HCT116 (cell line): ENCODE measurements around the gene HOXB7. TPM values are rescaled to one million over a fixed set of nuclear protein-coding genes. Genes with fewer than 3 reads are reported as not detected.

Source experiments
- ATAC-seq: fragments of 200-7000 bp; cut with Tn5 transposase; 2 replicates; pipeline ENCODE4 v1.9.1; 2020; ENCODE audit warnings: mild to moderate bottlenecking, moderate library complexity
- BruUV-seq: library from RNA; stranded (reverse); fragments of 400-500 nt; replicated peaks from 2 replicates; lab custom pipeline; 2021; lab: Mats Ljungman, UMichigan
- CTCF ChIA-PET: fragments of 300-600 bp; sonication (Branson Sonifier 250); formaldehyde crosslinking; loops from one replicate; lab custom pipeline; 2021; ENCODE audit warnings: antibody characterized with exemption; lab: Charles Lee
- POLR2A ChIA-PET: fragments of 300-600, 350-600 bp; sonication (Branson Sonifier 250); formaldehyde crosslinking; loops from one replicate; lab custom pipeline; 2021; ENCODE audit warnings: antibody characterized with exemption; lab: Charles Lee
- RAD21 ChIA-PET, 2 experiments: fragments of 300-600 bp; sonication (Branson Sonifier 250); formaldehyde crosslinking; loops; one replicate each; lab custom pipeline; 2023; ENCODE audit warnings: low total read pairs in 2 of 2; ENCODE audit not compliant: uncharacterized antibody in 2 of 2, unreplicated experiment in 2 of 2, low non-redundant PET in 1 of 2; lab: Charles Lee
- DNase-seq: peaks from one replicate; pipeline ENCODE4 v3.0.0-alpha.2; 2010; ENCODE audit warnings: low read depth, low spot score
- H2AFZ ChIP-seq: fragments of 200-600 bp; shearing (Covaris generic), sonication (generic); 2 replicates; pipeline ENCODE4 v1.6.1; 2017; ENCODE audit warnings: low read depth, mixed run types, mixed read lengths, antibody characterized with exemption, low read length; ENCODE audit not compliant: poor library complexity, severe bottlenecking
- H3K27ac ChIP-seq: 2 replicates; pipeline ENCODE4 v1.5.1; 2012; ENCODE audit warnings: low read depth, low read length
- H3K27me3 ChIP-seq: fragments of 200-600 bp; sonication (generic); 2 replicates; pipeline ENCODE4 v1.6.1; 2016; ENCODE audit warnings: mixed run types, low read length, mixed read lengths; ENCODE audit not compliant: insufficient read depth
- H3K36me3 ChIP-seq, 2 experiments: fragments of 200-500 bp in 1 of 2; fragments of 200-600 bp in 1 of 2; sonication (Bioruptor generic) in 1 of 2; sonication (generic) in 1 of 2; 2 replicates each; pipeline versions ENCODE4 v1.5.1 to v1.6.1; 2014 to 2016; ENCODE audit warnings: low read length in 2 of 2, inconsistent platforms in 1 of 2, mixed read lengths in 1 of 2, mixed run types in 1 of 2; ENCODE audit not compliant: insufficient read depth in 2 of 2, control insufficient read depth in 1 of 2
- H3K4me1 ChIP-seq, 2 experiments: fragments of 200-600 bp in 1 of 2; sonication (generic) in 1 of 2; 2 replicates each; pipeline versions ENCODE4 v1.5.1 to v1.6.1; 2012 to 2017; ENCODE audit warnings: low read length in 2 of 2, inconsistent platforms in 1 of 2, mild to moderate bottlenecking in 1 of 2, mixed read lengths in 1 of 2, mixed run types in 1 of 2, moderate library complexity in 1 of 2; ENCODE audit not compliant: insufficient read depth in 2 of 2, control insufficient read depth in 1 of 2
- H3K4me2 ChIP-seq: fragments of 200-600 bp; sonication (generic); 2 replicates; pipeline ENCODE4 v1.6.1; 2017; ENCODE audit warnings: mixed run types, low read length, mixed read lengths
- H3K4me3 ChIP-seq, 2 experiments: fragments of 200-600 bp in 1 of 2; sonication (generic) in 1 of 2; replicated peaks in 1 of 2; 2 replicates each; pipeline ENCODE4 v1.5.1; 2011 to 2016; ENCODE audit warnings: low read length in 2 of 2, control low read depth in 1 of 2, low read depth in 1 of 2, mild to moderate bottlenecking in 1 of 2, mixed read lengths in 1 of 2, mixed run types in 1 of 2
- H3K79me2 ChIP-seq: fragments of 200-600 bp; sonication (generic); 2 replicates; pipeline ENCODE4 v1.6.1; 2017; ENCODE audit warnings: mild to moderate bottlenecking, mixed run types, low read length, moderate library complexity, mixed read lengths; ENCODE audit not compliant: insufficient read depth
- H3K9ac ChIP-seq: fragments of 200-600 bp; sonication (generic); 2 replicates; pipeline ENCODE4 v1.6.1; 2016; ENCODE audit warnings: low read length, mixed read lengths
- H3K9me2 ChIP-seq: fragments of 200-600 bp; sonication (generic), shearing (Covaris generic); 2 replicates; pipeline ENCODE4 v1.6.1; 2017; ENCODE audit warnings: mixed run types, mild to moderate bottlenecking, moderate library complexity; ENCODE audit not compliant: insufficient read depth
- H3K9me3 ChIP-seq, 2 experiments: fragments of 200-500 bp in 1 of 2; fragments of 200-600 bp in 1 of 2; sonication (Bioruptor generic) in 1 of 2; sonication (generic) in 1 of 2; 2 replicates each; pipeline ENCODE4 v1.6.1; 2014 to 2017; ENCODE audit warnings: low read length in 2 of 2, mixed read lengths in 2 of 2, inconsistent platforms in 1 of 2, low read depth in 1 of 2, mild to moderate bottlenecking in 1 of 2, mixed run types in 1 of 2, moderate library complexity in 1 of 2; ENCODE audit not compliant: control insufficient read depth in 1 of 2, insufficient read depth in 1 of 2
- H4K20me1 ChIP-seq: fragments of 200-600 bp; sonication (generic), shearing (Covaris generic); 2 replicates; pipeline ENCODE4 v1.6.1; 2017; ENCODE audit warnings: mixed run types, mild to moderate bottlenecking, moderate library complexity; ENCODE audit not compliant: insufficient read depth
- CBX3 ChIP-seq: IDR thresholded peaks from 2 replicates; pipeline ENCODE4 v1.6.1; 2012; ENCODE audit warnings: low read depth
- CEBPB ChIP-seq: IDR thresholded peaks from 2 replicates; pipeline ENCODE4 v1.6.1; 2012; ENCODE audit warnings: low read depth
- CTCF ChIP-seq, 3 experiments: fragments of 200-600 bp in 1 of 3; sonication (generic) in 1 of 3; IDR thresholded peaks in 2 of 3; conservative IDR thresholded peaks in 1 of 3; 2 replicates each; pipeline ENCODE4 v1.5.1; 2012 to 2017; ENCODE audit warnings: low read depth in 2 of 3, low read length in 2 of 3, antibody characterized with exemption in 1 of 3, borderline replicate concordance in 1 of 3, control low read depth in 1 of 3, mild to moderate bottlenecking in 1 of 3, mixed read lengths in 1 of 3, mixed run types in 1 of 3, moderate library complexity in 1 of 3; ENCODE audit not compliant: insufficient read depth in 1 of 3
- EGR1 ChIP-seq: IDR thresholded peaks from 2 replicates; pipeline ENCODE4 v1.6.1; 2012; ENCODE audit warnings: low read depth
- FOSL1 ChIP-seq: IDR thresholded peaks from 2 replicates; pipeline ENCODE4 v1.6.1; 2012; ENCODE audit warnings: low read depth
- JUND ChIP-seq: IDR thresholded peaks from 2 replicates; pipeline ENCODE4 v1.6.1; 2012
- MAX ChIP-seq: IDR thresholded peaks from 2 replicates; pipeline ENCODE4 v1.6.1; 2012
- POLR2AphosphoS5 ChIP-seq: IDR thresholded peaks from 2 replicates; pipeline ENCODE4 v1.6.1; 2011; ENCODE audit warnings: mild to moderate bottlenecking, low read depth, low read length, moderate library complexity
- ZNF274 ChIP-seq: fragments of 200-500 bp; sonication (Bioruptor generic); IDR thresholded peaks from 2 replicates; pipeline ENCODE4 v1.6.1; 2014; ENCODE audit warnings: mild to moderate bottlenecking, low read depth, low read length, inconsistent platforms
- intact Hi-C: fragments of 100-400 bp; cut with micrococcal nuclease; formaldehyde crosslinking; loops from 2 replicates; pipeline ENCODE4 v1.10.0; 2022
- total RNA-seq: library from RNA; stranded (reverse); gene quantifications from one replicate; pipeline ENCODE4 v1.2.1, GENCODE V29; 2021; ENCODE audit not compliant: unreplicated experiment
- TF ChIP-seq, protein P1 (sequence below): IDR thresholded peaks from 2 replicates; pipeline ENCODE4 v1.6.1; 2012; ENCODE audit warnings: low read depth

The HOXB7 gene
- total RNA-seq, 1 experiment from 2014 or later: 33.6 TPM

DNA sequence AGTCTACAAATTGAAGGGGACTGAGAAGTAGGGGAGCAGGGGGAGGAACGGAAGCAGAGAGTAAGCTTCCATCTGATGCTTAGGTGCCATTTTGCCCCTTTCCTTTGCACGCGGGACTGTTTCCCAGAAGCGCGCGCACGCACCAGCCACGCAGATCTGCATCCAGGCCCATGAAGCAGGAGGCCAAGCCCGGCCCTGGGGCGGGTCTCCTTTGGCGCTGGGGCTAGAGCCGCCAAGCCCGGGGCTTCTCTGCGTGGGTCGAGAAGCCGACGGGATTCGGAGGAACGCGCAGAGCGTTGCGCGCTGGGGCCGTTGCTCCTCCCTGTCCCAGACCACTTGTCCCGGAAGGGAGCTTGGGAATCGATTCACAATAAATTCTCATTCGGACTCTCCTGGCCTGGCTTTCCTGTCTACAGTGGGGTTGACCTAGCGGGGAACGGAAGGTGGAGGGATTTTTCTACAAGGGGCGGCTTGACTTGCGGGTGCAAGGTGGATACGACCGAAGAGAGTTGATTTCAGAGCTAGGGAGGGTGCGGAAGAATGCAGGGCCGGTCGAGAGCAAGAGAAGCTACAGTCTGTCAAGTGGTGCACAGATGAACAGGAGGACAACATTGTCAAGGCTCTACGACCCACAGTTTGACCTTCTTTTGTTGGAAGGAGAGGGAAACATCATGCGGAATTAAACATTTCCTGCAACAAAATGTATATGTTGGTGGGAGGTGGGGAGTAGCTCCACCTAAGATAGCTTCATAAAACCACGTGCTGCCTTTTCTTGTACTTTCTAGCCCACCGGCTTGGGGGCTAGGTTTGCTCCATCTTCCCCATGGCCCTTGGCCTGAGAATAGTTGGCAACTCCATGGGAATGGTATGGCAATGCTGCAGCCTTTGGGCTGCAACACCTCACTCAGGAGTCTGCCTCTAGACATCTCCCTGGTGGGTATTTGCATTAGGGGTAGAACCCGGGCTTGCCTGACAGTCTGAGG is 10.9 kb upstream of the HOXB7 start:
- CTCF ChIA-PET: interaction anchor here (0.8 to 1.4 kb wide), 6 partner anchors 9 to 406 kb away, joined by 3 to 4 read pairs (median 3); no protein-coding TSS in a partner anchor

More for the DNA sequence above, 10.9 kb upstream of the HOXB7 start:
- Histone ChIP-seq H3K4me1 (peaks cover 5 to 38% of the 10 kb centered on the region in 2 experiments), H3K4me3 (no peak overlapping the region), H2AFZ (no peak overlapping the region), H4K20me1 (no peaks in the 10 kb centered on the region), H3K36me3 (no peaks in the 10 kb centered on the region; a peak in 1 of 4 replicates), H3K4me2 (no peak overlapping the region), H3K9me3 (no peaks in the 10 kb centered on the region), H3K27me3 (no peaks in the 10 kb centered on the region), H3K9ac (no peak overlapping the region), H3K79me2 (peaks cover 59% of the 10 kb centered on the region), H3K27ac (no peak overlapping the region), H3K9me2 (no peaks in the 10 kb centered on the region)
- ChIA-PET POLR2A (interaction anchor here (0.8 kb wide), 1 partner anchor 358 kb away, joined by 4 read pairs; no protein-coding TSS in a partner anchor), RAD21 (interaction anchor here in 1 of 2 experiments (0.5 kb wide), 1 partner anchor 49 kb away, joined by 3 read pairs; no protein-coding TSS in a partner anchor)
- no peak for TF ChIP-seq EGR1
- TF ChIP-seq, protein P1, sequence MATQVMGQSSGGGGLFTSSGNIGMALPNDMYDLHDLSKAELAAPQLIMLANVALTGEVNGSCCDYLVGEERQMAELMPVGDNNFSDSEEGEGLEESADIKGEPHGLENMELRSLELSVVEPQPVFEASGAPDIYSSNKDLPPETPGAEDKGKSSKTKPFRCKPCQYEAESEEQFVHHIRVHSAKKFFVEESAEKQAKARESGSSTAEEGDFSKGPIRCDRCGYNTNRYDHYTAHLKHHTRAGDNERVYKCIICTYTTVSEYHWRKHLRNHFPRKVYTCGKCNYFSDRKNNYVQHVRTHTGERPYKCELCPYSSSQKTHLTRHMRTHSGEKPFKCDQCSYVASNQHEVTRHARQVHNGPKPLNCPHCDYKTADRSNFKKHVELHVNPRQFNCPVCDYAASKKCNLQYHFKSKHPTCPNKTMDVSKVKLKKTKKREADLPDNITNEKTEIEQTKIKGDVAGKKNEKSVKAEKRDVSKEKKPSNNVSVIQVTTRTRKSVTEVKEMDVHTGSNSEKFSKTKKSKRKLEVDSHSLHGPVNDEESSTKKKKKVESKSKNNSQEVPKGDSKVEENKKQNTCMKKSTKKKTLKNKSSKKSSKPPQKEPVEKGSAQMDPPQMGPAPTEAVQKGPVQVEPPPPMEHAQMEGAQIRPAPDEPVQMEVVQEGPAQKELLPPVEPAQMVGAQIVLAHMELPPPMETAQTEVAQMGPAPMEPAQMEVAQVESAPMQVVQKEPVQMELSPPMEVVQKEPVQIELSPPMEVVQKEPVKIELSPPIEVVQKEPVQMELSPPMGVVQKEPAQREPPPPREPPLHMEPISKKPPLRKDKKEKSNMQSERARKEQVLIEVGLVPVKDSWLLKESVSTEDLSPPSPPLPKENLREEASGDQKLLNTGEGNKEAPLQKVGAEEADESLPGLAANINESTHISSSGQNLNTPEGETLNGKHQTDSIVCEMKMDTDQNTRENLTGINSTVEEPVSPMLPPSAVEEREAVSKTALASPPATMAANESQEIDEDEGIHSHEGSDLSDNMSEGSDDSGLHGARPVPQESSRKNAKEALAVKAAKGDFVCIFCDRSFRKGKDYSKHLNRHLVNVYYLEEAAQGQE: no peak
- no peak for TF ChIP-seq CBX3
- no peak for TF ChIP-seq CTCF (IDR thresholded peaks at IDR 0.05 in 2 of 3, conservative IDR thresholded peaks at IDR 0.05 in 1 of 3; ENCODE audit: borderline replicate concordance in 1 of 3, insufficient read depth in 1 of 3, low read depth in 2 of 3, low read length in 2 of 3)
- TF ChIP-seq ZNF274: no peak
- no peak for TF ChIP-seq POLR2AphosphoS5
- no peak for TF ChIP-seq FOSL1
- TF ChIP-seq MAX: no peak
- TF ChIP-seq CEBPB: no peak
- no peak for TF ChIP-seq JUND
- intact Hi-C loops: no loop called here
- BruUV-seq: no TSS peak
- no peak for ATAC-seq
- DNase-seq: no peak
